CD14-positive monocyte (primary cell): ENCODE measurements around the gene C17orf100. TPM values are rescaled to one million over a fixed set of nuclear protein-coding genes. Genes with fewer than 3 reads are reported as not detected.

Experiments used
- DNase-seq, 3 donors: peaks; one replicate each; pipeline ENCODE4 v3.0.0-alpha.2; 2011 to 2022
- H2AFZ ChIP-seq: 2 replicates; pipeline ENCODE4 v1.6.0; 2012; ENCODE audit warnings: mild to moderate bottlenecking, low read depth, low read length, inconsistent platforms; ENCODE audit not compliant: insufficient read depth, poor library complexity, severe bottlenecking
- H3K27ac ChIP-seq, 2 donors: 1 replicate in 1 of 2; 2 replicates in 1 of 2; pipeline ENCODE4 v1.5.1; 2012 to 2013; ENCODE audit warnings: low read length in 2 of 2, control low read depth in 1 of 2, inconsistent platforms in 1 of 2, low read depth in 1 of 2, mild to moderate bottlenecking in 1 of 2
- H3K27me3 ChIP-seq, 2 donors: one replicate each; pipeline versions ENCODE4 v1.6.0 to v1.6.1; 2011 to 2013; ENCODE audit warnings: low read length in 2 of 2; ENCODE audit not compliant: control insufficient read depth in 2 of 2, insufficient read depth in 2 of 2
- H3K36me3 ChIP-seq, 2 donors: replicated peaks in 1 of 2; 1 replicate in 1 of 2; 2 replicates in 1 of 2; pipeline versions ENCODE4 v1.5.1 to v1.6.1; 2012 to 2013; ENCODE audit warnings: low read length in 2 of 2, control low read depth in 1 of 2, inconsistent platforms in 1 of 2, mild to moderate bottlenecking in 1 of 2; ENCODE audit not compliant: insufficient read depth in 2 of 2, control insufficient read depth in 1 of 2
- H3K4me1 ChIP-seq, 2 donors: 1 replicate in 1 of 2; 2 replicates in 1 of 2; pipeline versions ENCODE4 v1.5.1 to v1.6.1; 2012 to 2013; ENCODE audit warnings: low read length in 2 of 2, control low read depth in 1 of 2, inconsistent platforms in 1 of 2, mild to moderate bottlenecking in 1 of 2, moderate library complexity in 1 of 2; ENCODE audit not compliant: insufficient read depth in 2 of 2, control insufficient read depth in 1 of 2
- H3K4me2 ChIP-seq: replicated peaks from 2 replicates; pipeline ENCODE3; 2012; ENCODE audit warnings: low read length, moderate library complexity, mild to moderate bottlenecking; ENCODE audit not compliant: poor library complexity, severe bottlenecking; ENCODE audit errors: extremely low read depth
- H3K4me3 ChIP-seq, 3 experiments: fragments of 200-600 bp in 1 of 3; sonication (generic) in 1 of 3; replicated peaks in 1 of 3; 1 replicate in 2 of 3; 2 replicates in 1 of 3; pipeline ENCODE4 v1.5.1; 2011 to 2013; ENCODE audit warnings: low read length in 3 of 3, mild to moderate bottlenecking in 3 of 3, control low read depth in 2 of 3, low read depth in 2 of 3, inconsistent platforms in 1 of 3, moderate library complexity in 1 of 3
- H3K79me2 ChIP-seq: 2 replicates; pipeline ENCODE4 v1.6.0; 2012; ENCODE audit warnings: mild to moderate bottlenecking, control low read depth, inconsistent platforms, low read length, moderate library complexity; ENCODE audit not compliant: insufficient read depth
- H3K9ac ChIP-seq: 2 replicates; pipeline ENCODE4 v1.6.0; 2017; ENCODE audit warnings: low read length, mild to moderate bottlenecking; ENCODE audit not compliant: insufficient read depth, poor library complexity, severe bottlenecking
- H3K9me3 ChIP-seq, 2 donors: replicated peaks in 1 of 2; 1 replicate in 1 of 2; 2 replicates in 1 of 2; pipeline versions ENCODE4 v1.5.1 to v1.6.1; 2012 to 2013; ENCODE audit warnings: low read length in 2 of 2, control low read depth in 1 of 2; ENCODE audit not compliant: control insufficient read depth in 1 of 2, insufficient read depth in 1 of 2
- H4K20me1 ChIP-seq: 2 replicates; pipeline ENCODE4 v1.6.0; 2012; ENCODE audit warnings: mild to moderate bottlenecking, low read length, control low read depth, moderate library complexity; ENCODE audit not compliant: insufficient read depth
- H3K27ac Mint-ChIP-seq, 7 donors: one replicate each; pipeline ENCODE4 v1.8.0; 2020; ENCODE audit warnings: mild to moderate bottlenecking in 7 of 7, mixed read lengths in 7 of 7, moderate library complexity in 6 of 7, inconsistent platforms in 2 of 7
- H3K27me3 Mint-ChIP-seq, 3 donors: one replicate each; pipeline ENCODE4 v1.8.0; 2021 to 2022; ENCODE audit warnings: low read depth in 3 of 3, mild to moderate bottlenecking in 3 of 3, mixed read lengths in 3 of 3, moderate library complexity in 3 of 3, inconsistent platforms in 1 of 3
- H3K36me3 Mint-ChIP-seq, 2 donors: one replicate each; pipeline ENCODE4 v1.8.0; 2020; ENCODE audit warnings: mixed read lengths in 2 of 2, inconsistent platforms in 1 of 2, mild to moderate bottlenecking in 1 of 2
- H3K4me1 Mint-ChIP-seq: one replicate; pipeline ENCODE4 v1.8.0; 2020; ENCODE audit warnings: mild to moderate bottlenecking, mixed read lengths
- H3K4me3 Mint-ChIP-seq, 2 donors: one replicate each; pipeline ENCODE4 v1.8.0; 2020; ENCODE audit warnings: mild to moderate bottlenecking in 2 of 2, mixed read lengths in 2 of 2, moderate library complexity in 1 of 2
- H3K9me3 Mint-ChIP-seq, 7 donors: one replicate each; pipeline ENCODE4 v1.8.0; 2020 to 2022; ENCODE audit warnings: mixed read lengths in 7 of 7, mild to moderate bottlenecking in 6 of 7, moderate library complexity in 6 of 7, inconsistent platforms in 2 of 7
- CTCF ChIP-seq: fragments of 200-600 bp; IDR thresholded peaks from one replicate; pipeline ENCODE4 v1.8.0; 2022; ENCODE audit warnings: antibody characterized with exemption, mild to moderate bottlenecking
- WGBS: methylation state at CpG from one replicate; pipeline ENCODE4 v1.1.5; 2013; ENCODE audit warnings: missing lambda C conversion rate; ENCODE audit not compliant: insufficient coverage; 5-methylcytosine and 5-hydroxymethylcytosine counted together
- intact Hi-C, 2 donors: fragments of 100-400 bp; cut with micrococcal nuclease; formaldehyde crosslinking; loops; one replicate each; pipeline versions ENCODE4 v1.15.0 to v1.15.1; 2023
- polyA plus RNA-seq, 3 donors: library from polyadenylated mRNA; depleted of rRNA in 1 of 3; unstranded in 2 of 3; stranded (reverse) in 1 of 3; fragments of 300-500 nt in 2 of 3; fragments of >200 nt in 1 of 3; fragmentation: Illumina TruSeq in 2 of 3; gene quantifications; 1 replicate in 2 of 3; 2 replicates in 1 of 3; pipeline ENCODE4 v1.2.3, GENCODE V29; 2012 to 2021

The C17orf100 gene
- polyA plus RNA-seq, 3 donors = 0.51 to 1.8 (median 1.2) TPM

GRCh38 chr17:6686026-6686425 lies 34.5 kb downstream of the C17orf100 start:
- Histone ChIP-seq H3K9me3 (no peaks in the 10 kb centered on the region), H3K79me2 (no peaks in the 10 kb centered on the region), H2AFZ (no peak overlapping the region), H3K4me1 (no peaks in the 10 kb centered on the region), H3K36me3 (no peaks in the 10 kb centered on the region), H3K27ac (no peak overlapping the region), H3K27me3 (no peaks in the 10 kb centered on the region), H3K9ac (no peak overlapping the region), H3K4me2 (no peak overlapping the region), H4K20me1 (no peaks in the 10 kb centered on the region), H3K4me3 (no peak overlapping the region)
- no peak for TF ChIP-seq CTCF
- H3K4me1 Mint-ChIP-seq = no peaks in the 10 kb centered on the region
- H3K9me3 Mint-ChIP-seq = peaks cover 0 to 2% (median 0%) of the 10 kb centered on the region in 7 donors
- 100% methylated on average over 4 of the region's 4 CpGs for WGBS
- no peak overlapping the region for H3K27ac Mint-ChIP-seq
- no peaks in the 10 kb centered on the region for H3K36me3 Mint-ChIP-seq
- intact Hi-C loops = no loop called here
- DNase-seq = no peak
- no peak overlapping the region for H3K4me3 Mint-ChIP-seq
- H3K27me3 Mint-ChIP-seq = peaks cover 20 to 42% (median 34%) of the 10 kb centered on the region in 3 donors

- Histone ChIP-seq H3K4me3 (no peak overlapping the region), H3K27ac (no peak overlapping the region), H3K9ac (no peak overlapping the region), H3K79me2 (no peaks in the 10 kb centered on the region), H3K4me1 (no peaks in the 10 kb centered on the region), H2AFZ (no peak overlapping the region), H3K27me3 (peaks cover 0 to 2% of the 10 kb centered on the region in 2 donors), H3K4me2 (no peak overlapping the region), H3K9me3 (no peaks in the 10 kb centered on the region), H3K36me3 (no peaks in the 10 kb centered on the region), H4K20me1 (no peaks in the 10 kb centered on the region)
- H3K27me3 Mint-ChIP-seq = peaks cover 20 to 35% (median 33%) of the 10 kb centered on the region in 3 donors
- H3K36me3 Mint-ChIP-seq = no peaks in the 10 kb centered on the region
- no peak overlapping the region for H3K4me3 Mint-ChIP-seq
- intact Hi-C loops = no loop called here
- H3K27ac Mint-ChIP-seq = no peak overlapping the region
- H3K4me1 Mint-ChIP-seq = no peaks in the 10 kb centered on the region
- WGBS = 100% methylated on average over 3 of the region's 9 CpGs
- H3K9me3 Mint-ChIP-seq = peaks cover 0 to 2% (median 0%) of the 10 kb centered on the region in 7 donors
- no peak for DNase-seq
- no peak for TF ChIP-seq CTCF
Observed at GRCh38 chr17:6688944-6689343, 37.4 kb downstream of the C17orf100 start.
